Muscle layer of colon (tissue), 2 donors: Measurements from ENCODE around the gene HYCC2.
"Not testable (repeated sequence)": the region's sequence is repeated elsewhere in the genome, so short reads cannot be mapped to it uniquely, and the experiment has no call there.

Experiments used
- H3K27ac ChIP-seq: one replicate; pipeline ENCODE4 v1.7.0; 2013; ENCODE audit warnings: low read depth, mild to moderate bottlenecking, low read length, moderate library complexity
- H3K27me3 ChIP-seq, 2 donors: one replicate each; pipeline ENCODE4 v1.7.0; 2013; ENCODE audit warnings: low read length in 2 of 2, mild to moderate bottlenecking in 2 of 2; ENCODE audit not compliant: insufficient read depth in 2 of 2, control insufficient read depth in 1 of 2
- H3K36me3 ChIP-seq: one replicate; pipeline ENCODE4 v1.7.0; 2013; ENCODE audit warnings: mild to moderate bottlenecking, low read length; ENCODE audit not compliant: insufficient read depth
- H3K4me1 ChIP-seq: one replicate; pipeline ENCODE4 v1.7.0; 2013; ENCODE audit warnings: mild to moderate bottlenecking, low read length; ENCODE audit not compliant: insufficient read depth
- H3K4me3 ChIP-seq, 2 donors: one replicate each; pipeline ENCODE4 v1.7.0; 2013; ENCODE audit warnings: low read length in 2 of 2, low read depth in 1 of 2, mild to moderate bottlenecking in 1 of 2, moderate library complexity in 1 of 2
- H3K9ac ChIP-seq: one replicate; pipeline ENCODE4 v1.7.0; 2013; ENCODE audit warnings: low read length
- H3K9me3 ChIP-seq: one replicate; pipeline ENCODE4 v1.7.0; 2013; ENCODE audit warnings: mild to moderate bottlenecking, low read length
- donor health status: abdominal sarcoma.
- donor health status: Adenocarcinoma of cecum.

The HYCC2 gene

DNA sequence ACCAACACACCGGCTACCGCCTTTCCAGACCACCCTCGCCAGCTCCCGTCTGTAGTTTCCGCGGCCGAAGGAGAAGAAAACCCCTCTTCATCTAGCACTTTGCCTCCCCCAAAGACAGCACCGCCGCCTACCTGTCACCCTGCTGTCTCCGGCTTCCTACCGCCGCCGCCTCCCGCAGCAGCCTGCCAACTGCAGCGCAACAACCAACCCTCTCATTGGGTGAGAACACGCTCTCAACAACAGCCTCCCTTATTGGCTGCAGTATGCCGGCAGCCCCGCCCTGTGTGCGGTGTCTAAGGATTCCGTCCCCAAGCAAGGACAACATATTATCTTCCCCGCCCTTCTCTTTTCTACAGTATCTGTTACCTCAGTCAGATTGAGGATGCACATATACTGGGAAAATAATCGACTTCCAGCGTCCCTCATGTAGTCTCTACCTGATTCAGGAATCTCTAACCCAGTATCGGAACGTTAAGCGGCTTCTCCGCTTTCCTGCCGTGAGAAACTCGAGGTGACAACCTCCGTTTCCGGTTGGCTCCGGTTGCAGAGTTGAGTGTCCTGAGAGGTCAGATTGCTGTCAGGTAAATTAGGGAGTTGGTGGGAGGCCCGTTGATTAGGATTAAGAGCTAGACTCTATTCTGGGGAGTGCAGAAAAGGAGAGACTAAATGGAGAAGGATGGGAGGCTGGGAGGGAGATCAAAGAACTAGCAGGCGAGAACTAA, at the start of gene HYCC2, which contains the start of gene NDUFB3:
Gene HYCC2, minus strand, starts transcription at position 193 of the 722 bp plus-strand sequence. CDS start 47,662 bp downstream, outside the sequence.
Gene NDUFB3, plus strand, starts transcription at position 523 of the 722 bp plus-strand sequence. CDS start 6,882 bp downstream, outside the sequence.
- Histone ChIP-seq H3K4me3 (peak within 1 kb of the TSS; percentile 86 to 90), H3K36me3 (no peaks in the 10 kb centered on the region), H3K27ac (peak within 1 kb of the TSS; percentile 94), H3K4me1 (peaks cover 48% of the 10 kb centered on the region), H3K9ac (peak within 1 kb of the TSS; percentile 93), H3K9me3 (no peaks in the 10 kb centered on the region), H3K27me3 (no peaks in the 10 kb centered on the region)

DNA sequence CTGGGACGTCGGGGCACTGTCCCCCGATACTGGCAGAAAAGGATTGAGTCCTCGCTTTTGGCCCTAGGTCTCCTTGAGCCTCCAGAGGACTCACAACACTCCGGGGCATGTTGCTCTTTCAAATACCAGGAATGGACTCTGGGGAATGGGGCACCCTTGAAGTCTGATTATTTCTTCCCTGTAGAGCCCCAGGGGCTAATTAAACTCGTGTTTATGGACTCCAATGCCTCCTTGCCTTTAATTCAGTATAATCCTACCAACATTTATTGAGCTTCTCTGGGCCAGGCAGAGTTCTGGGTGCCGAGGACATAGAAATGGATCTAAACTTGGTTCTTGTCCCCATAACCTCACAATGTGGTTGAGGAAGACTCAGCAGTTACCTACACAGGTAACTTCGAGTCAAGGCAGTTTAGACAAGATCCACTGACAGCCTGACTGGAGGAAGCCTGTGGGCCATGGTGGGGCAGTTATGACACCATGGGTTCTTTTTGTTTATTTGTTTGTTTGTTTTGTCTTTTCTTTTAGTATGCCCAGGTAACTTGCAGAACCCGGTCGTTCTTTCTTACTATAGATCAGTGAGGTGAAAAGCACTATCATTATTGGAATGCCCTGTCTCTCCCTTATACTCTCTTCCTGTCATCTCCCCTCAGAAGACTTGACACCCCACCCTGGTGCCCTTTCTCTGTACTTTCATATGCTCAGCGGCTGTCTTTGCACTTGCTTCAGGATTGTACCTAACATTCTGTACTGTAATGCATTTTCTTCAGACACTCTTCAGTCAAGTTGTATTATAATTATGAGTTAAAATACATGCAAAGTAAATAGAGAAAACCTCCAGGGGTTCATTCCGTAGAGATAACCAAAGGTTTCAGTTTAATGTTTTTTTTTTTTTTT, 47.7 kb upstream of the HYCC2 start:
- Histone ChIP-seq H3K36me3 (no peaks in the 10 kb centered on the region), H3K9me3 (no peaks in the 10 kb centered on the region), H3K27me3 (no peaks in the 10 kb centered on the region), H3K4me1 (peaks cover 23% of the 10 kb centered on the region), H3K9ac (peak overlapping the region; percentile 88), H3K4me3 (peak overlapping the region; percentile 72 to 79), H3K27ac (peak overlapping the region; percentile 92)

DNA sequence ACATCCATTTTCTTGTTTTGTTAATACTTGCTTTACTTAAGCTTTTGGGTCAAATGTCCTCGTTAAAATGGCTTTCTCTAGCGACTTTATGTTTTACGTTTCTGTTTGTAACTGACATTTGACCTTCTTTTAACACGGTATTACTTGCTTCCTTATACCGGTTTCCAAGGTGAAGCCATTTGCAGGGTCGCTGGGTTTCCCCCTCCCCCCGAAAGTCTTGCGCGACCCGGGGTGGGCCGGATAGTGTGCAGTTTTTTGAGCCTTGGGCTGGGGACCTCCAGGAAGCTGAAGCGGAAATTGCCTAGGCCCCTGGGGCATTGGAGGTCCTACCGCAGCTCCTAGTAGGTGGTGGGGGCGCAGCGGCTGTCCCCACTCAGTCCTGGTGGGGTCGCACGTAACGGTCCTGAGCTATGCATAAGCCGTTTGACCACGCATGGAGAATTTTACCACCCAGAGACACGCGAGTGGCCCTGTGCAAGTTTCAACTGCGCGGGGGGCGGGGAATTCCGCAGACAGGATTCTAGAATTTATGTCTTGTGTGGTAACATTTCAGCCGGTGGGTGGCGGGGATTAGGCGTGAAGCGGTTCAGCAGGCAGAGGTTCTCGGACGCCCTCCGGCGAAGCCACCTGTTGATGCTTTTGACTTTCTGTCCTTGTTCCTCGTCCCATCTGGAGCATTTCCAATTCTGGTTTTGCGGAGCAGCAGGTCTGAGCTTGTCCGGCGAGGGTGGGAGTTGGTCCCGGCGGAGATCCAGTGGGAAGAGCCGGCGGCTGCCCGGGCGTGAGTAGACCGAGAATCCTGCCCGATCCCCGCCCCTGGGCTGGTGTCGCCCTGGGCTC, 46.9 kb upstream of the HYCC2 start:
- H3K27ac ChIP-seq, result peak overlapping the region; percentile 92
- no peaks in the 10 kb centered on the region for H3K9me3 ChIP-seq
- peak overlapping the region; percentile 72 to 79 for H3K4me3 ChIP-seq
- peaks cover 17% of the 10 kb centered on the region for H3K4me1 ChIP-seq
- no peaks in the 10 kb centered on the region for H3K27me3 ChIP-seq
- peak overlapping the region; percentile 88 for H3K9ac ChIP-seq
- H3K36me3 ChIP-seq, result no peaks in the 10 kb centered on the region

DNA sequence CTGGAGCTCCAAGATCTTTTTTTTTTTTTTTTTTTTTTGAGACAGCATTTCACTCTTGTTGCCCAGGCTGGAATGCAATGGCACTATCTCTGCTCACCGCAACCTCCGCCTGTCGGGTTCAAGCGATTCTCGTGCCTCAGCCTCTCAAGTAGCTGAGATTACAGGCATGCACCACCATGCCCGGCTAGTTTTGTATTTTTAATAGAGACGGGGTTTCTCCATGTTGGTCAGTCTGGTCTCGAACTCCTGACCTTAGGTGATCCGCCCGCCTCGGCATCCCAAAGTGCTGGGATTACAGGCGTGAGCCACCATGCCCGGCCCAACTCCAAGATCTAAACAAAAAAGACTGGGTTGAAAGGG, 46.2 kb upstream of the HYCC2 start:
- Histone ChIP-seq H3K4me1 (peaks cover 17% of the 10 kb centered on the region), H3K4me3 (peak overlapping the region; percentile 72 to 79), H3K9ac (peak overlapping the region; percentile 88), H3K27ac (peak overlapping the region; percentile 92)
- H3K9me3 ChIP-seq, H3K27me3 ChIP-seq, H3K36me3 ChIP-seq: not testable (repeated sequence)

DNA sequence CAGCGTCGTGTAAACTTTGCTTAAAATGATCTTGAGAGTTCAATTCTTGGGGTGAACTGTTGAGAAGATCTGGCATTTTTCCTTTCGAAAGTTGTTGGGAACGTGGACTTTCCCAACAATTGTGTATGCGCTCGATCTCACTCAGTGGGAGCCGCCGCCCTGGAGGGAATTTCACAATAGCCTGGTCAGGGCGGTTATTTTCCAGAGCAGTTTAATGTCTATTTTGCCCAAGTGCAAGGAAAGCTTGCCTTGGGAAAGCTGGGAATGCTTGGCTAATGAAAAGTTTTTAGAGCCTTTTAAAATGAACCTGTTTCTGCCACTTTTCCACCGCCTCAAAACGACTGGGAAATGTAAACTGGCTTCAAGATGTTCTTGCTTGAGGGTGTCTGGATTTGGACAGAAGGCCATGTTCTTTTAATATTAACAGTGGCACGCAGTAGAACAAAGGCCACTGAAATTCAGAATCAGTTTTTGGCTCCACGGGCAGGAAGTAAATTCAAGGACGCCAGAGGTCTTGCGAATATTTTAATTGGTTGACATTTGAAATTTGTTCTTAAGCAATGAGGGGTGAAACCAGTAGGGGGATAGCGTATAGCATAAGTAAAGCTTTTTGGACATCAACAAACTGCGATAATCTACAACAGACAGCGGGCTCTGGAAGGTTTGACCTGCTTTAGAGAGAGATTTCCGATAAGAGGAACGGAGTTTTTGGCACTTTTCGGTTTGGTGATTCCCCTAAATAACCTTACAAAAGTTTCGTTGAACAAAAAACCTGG, 45.7 kb upstream of the HYCC2 start:
- H3K27ac ChIP-seq, result peak overlapping the region; percentile 92
- H3K4me3 ChIP-seq, result peak overlapping the region; percentile 43 to 79
- H3K9ac ChIP-seq, result peak overlapping the region; percentile 88
- peaks cover 14% of the 10 kb centered on the region for H3K4me1 ChIP-seq
- H3K9me3 ChIP-seq, result no peaks in the 10 kb centered on the region
- H3K27me3 ChIP-seq, result no peaks in the 10 kb centered on the region
- no peaks in the 10 kb centered on the region for H3K36me3 ChIP-seq

DNA sequence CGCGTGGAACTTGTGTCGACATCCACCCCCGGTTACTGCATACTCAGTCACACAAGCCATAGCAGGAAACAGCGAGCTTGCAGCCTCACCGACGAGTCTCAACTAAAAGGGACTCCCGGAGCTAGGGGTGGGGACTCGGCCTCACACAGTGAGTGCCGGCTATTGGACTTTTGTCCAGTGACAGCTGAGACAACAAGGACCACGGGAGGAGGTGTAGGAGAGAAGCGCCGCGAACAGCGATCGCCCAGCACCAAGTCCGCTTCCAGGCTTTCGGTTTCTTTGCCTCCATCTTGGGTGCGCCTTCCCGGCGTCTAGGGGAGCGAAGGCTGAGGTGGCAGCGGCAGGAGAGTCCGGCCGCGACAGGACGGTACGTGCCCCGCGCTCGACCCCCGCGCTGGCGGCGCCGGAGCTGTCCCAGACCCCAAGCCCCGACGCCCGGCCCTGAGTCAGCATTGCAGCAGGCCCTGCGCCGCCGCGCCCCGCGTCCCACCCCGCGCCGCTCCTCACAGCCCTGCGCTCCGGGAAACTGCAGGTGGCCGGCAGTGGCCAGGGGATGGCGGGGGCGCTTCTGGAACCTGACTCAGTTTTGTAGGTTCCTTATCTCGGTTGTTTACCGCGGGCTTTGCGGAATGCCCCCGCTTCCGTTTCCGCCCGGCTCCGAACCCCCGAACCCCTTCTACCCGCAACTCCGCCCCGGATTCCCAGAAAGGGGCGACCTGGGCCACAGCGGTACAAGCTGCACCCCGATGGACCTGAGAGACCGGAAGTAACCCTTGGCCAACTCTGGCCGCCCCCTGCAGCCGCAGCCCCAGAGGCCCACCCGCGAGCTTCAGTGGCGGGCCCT, 44.9 kb upstream of the HYCC2 start, which contains the start of gene CFLAR:
Gene CFLAR, plus strand, starts transcription at position 50 of the 844 bp plus-strand sequence. CDS start 13,702 bp downstream, outside the sequence.
- no peaks in the 10 kb centered on the region for H3K27me3 ChIP-seq
- H3K4me3 ChIP-seq, result peak within 1 kb of the TSS; percentile 43 to 79
- H3K36me3 ChIP-seq, result no peaks in the 10 kb centered on the region
- H3K4me1 ChIP-seq, result peaks cover 14% of the 10 kb centered on the region
- H3K27ac ChIP-seq, result peak within 1 kb of the TSS; percentile 92
- peak within 1 kb of the TSS; percentile 88 for H3K9ac ChIP-seq
- no peaks in the 10 kb centered on the region for H3K9me3 ChIP-seq

DNA sequence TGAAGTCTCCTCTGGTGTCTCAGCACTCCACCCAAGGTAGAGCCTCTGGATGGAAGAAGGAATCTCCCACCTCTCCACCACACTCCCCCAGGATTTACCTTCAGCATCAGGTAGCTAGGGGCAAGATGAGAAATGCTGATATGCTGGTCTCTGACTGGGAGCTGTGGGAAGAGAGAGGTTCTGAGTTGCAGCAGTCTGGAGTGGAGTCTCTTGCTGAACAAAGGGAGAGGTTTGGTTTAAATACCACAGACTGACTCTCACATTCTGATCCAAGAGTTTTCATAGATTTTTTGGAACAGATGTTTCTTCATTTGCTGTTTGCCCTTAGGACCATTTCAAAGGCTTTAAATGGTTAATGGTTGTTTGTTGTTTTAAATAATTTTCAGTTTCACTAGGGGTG, 43.4 kb upstream of the HYCC2 start:
- H3K4me3 ChIP-seq, result no peak overlapping the region
- no peak overlapping the region for H3K27ac ChIP-seq
- peaks cover 14% of the 10 kb centered on the region for H3K4me1 ChIP-seq
- no peak overlapping the region for H3K9ac ChIP-seq
- H3K9me3 ChIP-seq, result no peaks in the 10 kb centered on the region
- H3K27me3 ChIP-seq, result no peaks in the 10 kb centered on the region
- no peaks in the 10 kb centered on the region for H3K36me3 ChIP-seq

DNA sequence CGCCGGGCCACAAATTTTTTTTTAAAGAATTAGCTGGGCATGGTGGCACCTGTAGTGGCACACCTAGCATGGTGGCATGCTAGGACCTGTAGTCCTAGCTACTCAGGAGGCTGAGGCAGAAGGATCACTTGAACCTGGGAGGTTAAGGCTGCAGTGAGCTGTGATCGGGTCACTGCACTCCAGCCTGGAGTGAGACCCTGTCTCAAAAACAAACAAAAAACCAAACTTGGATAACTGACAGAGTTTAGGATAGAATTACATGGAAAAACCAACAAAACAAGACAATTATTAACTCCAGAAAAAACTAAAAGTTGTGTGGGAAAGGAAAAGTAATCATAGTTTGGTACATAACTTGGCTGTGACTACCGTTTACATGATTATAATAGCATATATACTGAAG, 42.9 kb upstream of the HYCC2 start:
- H3K4me3 ChIP-seq, result no peak overlapping the region
- no peaks in the 10 kb centered on the region for H3K27me3 ChIP-seq
- no peaks in the 10 kb centered on the region for H3K9me3 ChIP-seq
- H3K36me3 ChIP-seq, result no peaks in the 10 kb centered on the region
- H3K4me1 ChIP-seq, result peaks cover 14% of the 10 kb centered on the region
- no peak overlapping the region for H3K27ac ChIP-seq
- H3K9ac ChIP-seq, result no peak overlapping the region

DNA sequence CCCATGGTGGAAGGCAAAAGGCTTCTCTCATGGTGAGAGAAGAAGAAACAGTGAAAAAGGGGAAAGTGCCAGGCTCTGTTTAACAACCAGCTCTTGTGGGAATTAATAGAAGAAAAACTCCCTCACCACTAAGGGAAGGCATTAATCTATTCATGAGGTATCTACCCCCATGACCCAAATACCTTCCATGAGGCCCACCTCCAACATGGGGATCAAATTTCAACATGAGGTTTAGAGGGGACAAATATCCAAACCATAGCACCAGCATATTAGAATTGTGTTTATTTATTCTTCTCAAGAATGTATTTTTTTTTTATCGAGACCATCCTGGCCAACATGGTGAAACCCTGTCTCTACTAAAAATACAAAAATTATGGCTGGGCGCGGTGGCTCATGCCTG, 39.6 kb upstream of the HYCC2 start:
- no peaks in the 10 kb centered on the region for H3K27me3 ChIP-seq
- H3K4me3 ChIP-seq, result no peak overlapping the region
- peaks cover 6% of the 10 kb centered on the region for H3K4me1 ChIP-seq
- no peak overlapping the region for H3K9ac ChIP-seq
- no peak overlapping the region for H3K27ac ChIP-seq
- no peaks in the 10 kb centered on the region for H3K36me3 ChIP-seq
- H3K9me3 ChIP-seq, result no peaks in the 10 kb centered on the region

DNA sequence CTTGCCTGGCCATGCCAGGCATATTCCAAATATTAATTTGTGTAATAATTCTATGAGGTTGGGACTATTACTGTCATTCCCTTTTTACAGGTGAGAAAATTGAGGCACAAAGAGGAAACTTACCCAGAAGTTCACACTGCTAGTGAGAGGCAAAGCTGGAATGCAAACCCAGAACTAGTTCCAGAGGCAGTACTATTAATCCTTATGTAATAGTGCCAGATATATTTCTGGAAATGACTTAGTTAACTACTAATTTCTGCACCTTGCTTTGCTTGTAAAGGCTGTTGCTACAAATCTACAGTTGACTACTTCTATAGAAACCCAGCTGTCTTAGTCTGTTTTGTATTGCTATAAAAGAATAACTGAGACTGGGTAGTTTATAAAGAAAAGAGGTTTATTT, 39.1 kb upstream of the HYCC2 start:
- H3K9ac ChIP-seq, result no peak overlapping the region
- H3K27me3 ChIP-seq, result no peaks in the 10 kb centered on the region
- no peaks in the 10 kb centered on the region for H3K9me3 ChIP-seq
- peaks cover 6% of the 10 kb centered on the region for H3K4me1 ChIP-seq
- H3K4me3 ChIP-seq, result no peak overlapping the region
- H3K27ac ChIP-seq, result no peak overlapping the region
- H3K36me3 ChIP-seq, result no peaks in the 10 kb centered on the region
